Tibial nerve (tissue), 4 donors: ENCODE data around the gene LRRC25. TPM values are rescaled to one million over a fixed set of nuclear protein-coding genes. Genes with fewer than 3 reads are reported as not detected.
"Not testable (repeated sequence)": the region's sequence is repeated elsewhere in the genome, so short reads cannot be mapped to it uniquely, and the experiment has no call there.

Experiments
- DNase-seq, 2 donors: peaks; one replicate each; pipeline ENCODE4 v3.0.0-alpha.2; 2019; ENCODE audit warnings: low spot score in 2 of 2
- H3K27ac ChIP-seq, 4 donors: fragments of 200-600 bp; sonication (generic) in 3 of 4; one replicate each; pipeline ENCODE4 v1.5.1; 2017 to 2019; ENCODE audit warnings: mild to moderate bottlenecking in 1 of 4
- H3K27me3 ChIP-seq, 2 donors: fragments of 200-600 bp; sonication (generic) in 1 of 2; one replicate each; pipeline versions ENCODE4 v1.5.1 to v1.6.0; 2017 to 2019
- H3K36me3 ChIP-seq, 3 donors: fragments of 200-600 bp; sonication (generic); one replicate each; pipeline ENCODE4 v1.5.1; 2018 to 2019
- H3K4me1 ChIP-seq, 4 donors: fragments of 200-600 bp; sonication (generic) in 3 of 4; one replicate each; pipeline ENCODE4 v1.5.1; 2017 to 2019
- H3K4me3 ChIP-seq, 4 donors: fragments of 200-600 bp; sonication (generic) in 3 of 4; one replicate each; pipeline ENCODE4 v1.5.1; 2017 to 2019; ENCODE audit warnings: mild to moderate bottlenecking in 1 of 4, moderate library complexity in 1 of 4
- H3K9me3 ChIP-seq, 4 donors: fragments of 200-600 bp; sonication (generic) in 3 of 4; one replicate each; pipeline ENCODE4 v1.5.1; 2017 to 2019
- CTCF ChIP-seq, 5 experiments: fragments of 200-600 bp in 3 of 5; fragments of 450-650 bp in 2 of 5; sonication (generic) in 3 of 5; IDR thresholded peaks; one replicate each; pipeline ENCODE4 v1.5.1; 2016 to 2019; ENCODE audit warnings: antibody characterized with exemption in 5 of 5, mild to moderate bottlenecking in 3 of 5, moderate library complexity in 2 of 5
- EP300 ChIP-seq, 2 donors: sonication (generic); formaldehyde crosslinking; IDR thresholded peaks; one replicate each; pipeline ENCODE4 v1.6.1; 2017; ENCODE audit warnings: antibody characterized with exemption in 2 of 2, mild to moderate bottlenecking in 1 of 2
- POLR2A ChIP-seq, 2 donors: fragments of 450-650 bp; IDR thresholded peaks; one replicate each; pipeline ENCODE4 v1.6.1; 2017; ENCODE audit warnings: antibody characterized with exemption in 2 of 2, mild to moderate bottlenecking in 2 of 2, moderate library complexity in 2 of 2
- WGBS, 2 donors: methylation state at CpG; one replicate each; pipeline ENCODE4 v1.1.5; 2018; 5-methylcytosine and 5-hydroxymethylcytosine counted together
- total RNA-seq, 4 donors: library from RNA; depleted of rRNA; stranded (reverse); fragments of >200 nt; gene quantifications; one replicate each; pipeline ENCODE4 v1.1.0, GENCODE V29; 2016

LRRC25 gene
- total RNA-seq, 4 donors from 2014 or later = 9.0 to 13.8 (median 9.8) TPM

- TF ChIP-seq POLR2A (IDR thresholded peaks at IDR 0.05) (no peak), EP300 (IDR thresholded peaks at IDR 0.05) (no peak), CTCF (IDR thresholded peaks at IDR 0.05) (no peak)
- 93% methylated on average over 17 of the region's 17 CpGs for WGBS, 2 donors
These were observed 34.4 kb downstream of the LRRC25 start for GRCh38 chr19:18362934-18363542.

GRCh38 chr19:18361646-18362045 is 35.8 kb downstream of the LRRC25 start:
- DNase-seq = no peak
- 92 to 95% methylated on average over 8 of the region's 8 CpGs for WGBS, 2 donors
- peaks cover 0 to 71% (median 2%) of the 10 kb centered on the region in 3 donors for H3K36me3 ChIP-seq

More at GRCh38 chr19:18362934-18363542, 34.4 kb downstream of the LRRC25 start:
- H3K9me3 ChIP-seq = no peaks in the 10 kb centered on the region
- no peak overlapping the region for H3K4me3 ChIP-seq
- H3K27me3 ChIP-seq = no peaks in the 10 kb centered on the region
- peaks cover 0 to 22% (median 15%) of the 10 kb centered on the region in 4 donors for H3K4me1 ChIP-seq
- H3K27ac ChIP-seq = peak overlapping the region in 2 of 4 donors; percentile 84 to 89
- peaks cover 0 to 57% (median 0%) of the 10 kb centered on the region in 3 donors for H3K36me3 ChIP-seq
- no peak for DNase-seq

DNA sequence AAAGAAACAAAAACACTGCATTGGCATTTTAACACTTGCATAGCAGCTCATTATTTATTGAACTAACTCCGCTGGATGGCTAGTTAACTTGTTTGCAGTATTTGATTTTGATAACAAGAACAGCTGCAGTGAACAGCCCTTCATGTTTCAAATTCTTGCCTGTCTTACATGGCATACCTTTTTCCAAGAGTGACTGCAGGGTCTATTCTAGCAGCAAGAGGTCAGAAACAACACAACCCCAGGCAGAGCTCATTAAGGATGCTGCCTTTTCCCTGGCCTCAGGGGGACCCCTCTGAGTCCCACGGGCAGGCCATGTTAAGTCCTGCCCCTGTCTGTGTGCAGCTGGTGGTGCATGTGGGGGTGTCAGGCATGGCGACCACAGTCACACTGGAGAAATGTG is 40.4 kb downstream of the LRRC25 start:
- no peak overlapping the region for H3K27ac ChIP-seq
- no peaks in the 10 kb centered on the region for H3K4me1 ChIP-seq
- no peaks in the 10 kb centered on the region for H3K27me3 ChIP-seq
- no peak overlapping the region for H3K4me3 ChIP-seq
- WGBS, 2 donors = 93 to 100% methylated on average over 3 of the region's 3 CpGs
- H3K9me3 ChIP-seq = no peaks in the 10 kb centered on the region
- no peak for TF ChIP-seq CTCF (IDR thresholded peaks at IDR 0.05)
- no peak for TF ChIP-seq POLR2A (IDR thresholded peaks at IDR 0.05)
- no peak for DNase-seq
- H3K36me3 ChIP-seq = peaks cover 0 to 80% (median 6%) of the 10 kb centered on the region in 3 donors

More at GRCh38 chr19:18361646-18362045, 35.8 kb downstream of the LRRC25 start:
- no peaks in the 10 kb centered on the region for H3K27me3 ChIP-seq
- no peak overlapping the region for H3K27ac ChIP-seq
- H3K4me3 ChIP-seq = no peak overlapping the region
- peaks cover 0 to 22% (median 15%) of the 10 kb centered on the region in 4 donors for H3K4me1 ChIP-seq
- H3K9me3 ChIP-seq = no peaks in the 10 kb centered on the region
- TF ChIP-seq POLR2A (IDR thresholded peaks at IDR 0.05) (no peak), EP300 (IDR thresholded peaks at IDR 0.05) (no peak), CTCF (IDR thresholded peaks at IDR 0.05) (no peak)

GRCh38 chr19:18354743-18355142 is 42.7 kb downstream of the LRRC25 start:
- DNase-seq, H3K9me3 ChIP-seq, H3K4me3 ChIP-seq, H3K27ac ChIP-seq, H3K4me1 ChIP-seq, H3K27me3 ChIP-seq: not testable (repeated sequence)
- peaks cover 0 to 72% (median 6%) of the 10 kb centered on the region in 3 donors for H3K36me3 ChIP-seq
- WGBS, 2 donors = 97% methylated on average over 7 of the region's 7 CpGs

DNA sequence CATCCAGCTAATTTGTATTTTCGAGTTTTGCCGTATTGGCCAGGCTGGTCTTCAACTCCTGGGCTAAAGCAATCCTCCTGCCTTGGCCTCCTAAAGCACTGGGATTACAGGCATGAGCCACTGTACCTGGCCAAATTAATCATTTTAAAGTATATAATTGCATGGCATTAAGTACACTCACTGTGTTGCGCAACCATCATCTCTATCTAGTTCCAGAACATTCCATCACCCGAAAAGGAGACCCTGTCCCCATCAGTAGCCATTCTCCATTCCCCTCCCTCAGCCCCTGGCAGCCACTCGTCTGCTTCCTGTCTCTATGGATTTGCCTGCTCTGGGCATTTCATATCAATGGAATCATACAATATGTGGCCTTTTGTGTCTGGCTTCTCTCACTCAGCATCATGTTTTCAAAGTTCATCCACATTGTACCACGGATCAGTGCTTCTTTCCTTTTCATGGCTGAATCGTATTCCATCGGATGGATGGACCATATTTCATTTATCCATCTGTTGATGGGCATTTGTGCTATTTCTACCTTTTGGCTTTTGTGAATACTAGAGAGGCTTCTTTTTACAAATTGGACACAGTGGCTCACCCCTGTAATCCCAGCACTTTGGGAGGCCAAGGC is 43.9 kb downstream of the LRRC25 start:
- Histone ChIP-seq H3K36me3 (peaks cover 0 to 60% (median 6%) of the 10 kb centered on the region in 3 donors), H3K27me3 (no peaks in the 10 kb centered on the region), H3K4me1 (peaks cover 0 to 6% (median 0%) of the 10 kb centered on the region in 4 donors), H3K4me3 (no peak overlapping the region), H3K9me3 (no peaks in the 10 kb centered on the region), H3K27ac (no peak overlapping the region)
- 93 to 94% methylated on average over 8 of the region's 8 CpGs for WGBS, 2 donors
- TF ChIP-seq CTCF (IDR thresholded peaks at IDR 0.05) (no peak), POLR2A (IDR thresholded peaks at IDR 0.05) (no peak), EP300 (IDR thresholded peaks at IDR 0.05) (no peak)
- DNase-seq = no peak
